Fibroblast of lung (primary cell): Measurements from ENCODE around the gene CSNK2A1. TPM values are rescaled to one million over a fixed set of nuclear protein-coding genes. Genes with fewer than 3 reads are reported as not detected.

Experiments
- DNase-seq, 2 donors: peaks; one replicate each; pipeline versions ENCODE4 v3.0.0 to v3.0.0-alpha.2; 2010; ENCODE audit warnings: low read depth in 2 of 2
- H2AFZ ChIP-seq: 2 replicates; pipeline ENCODE4 v1.5.1; 2012; ENCODE audit warnings: low read length, control low read depth, inconsistent platforms
- H3K27ac ChIP-seq: 2 replicates; pipeline ENCODE4 v1.5.1; 2011; ENCODE audit warnings: low read length, control low read depth; ENCODE audit not compliant: insufficient read depth
- H3K27me3 ChIP-seq: 2 replicates; pipeline ENCODE4 v1.5.1; 2011; ENCODE audit warnings: mild to moderate bottlenecking, low read length; ENCODE audit not compliant: control insufficient read depth, insufficient read depth
- H3K36me3 ChIP-seq: 2 replicates; pipeline ENCODE4 v1.5.1; 2011; ENCODE audit warnings: low read length; ENCODE audit not compliant: control insufficient read depth, insufficient read depth
- H3K4me1 ChIP-seq: 2 replicates; pipeline ENCODE4 v1.5.1; 2011; ENCODE audit warnings: low read length; ENCODE audit not compliant: control insufficient read depth, insufficient read depth; ENCODE audit errors: extremely low read depth
- H3K4me2 ChIP-seq: 2 replicates; pipeline ENCODE4 v1.5.1; 2011; ENCODE audit warnings: low read length, control low read depth; ENCODE audit not compliant: insufficient read depth; ENCODE audit errors: extremely low read depth
- H3K4me3 ChIP-seq, 4 experiments: fragments of 200-600 bp in 1 of 4; sonication (generic) in 1 of 4; replicated peaks in 1 of 4; 2 replicates each; pipeline ENCODE4 v1.5.1; 2011 to 2016; ENCODE audit warnings: low read length in 4 of 4, low read depth in 3 of 4, mild to moderate bottlenecking in 3 of 4, control low read depth in 2 of 4, inconsistent platforms in 1 of 4, mixed read lengths in 1 of 4; ENCODE audit not compliant: insufficient read depth in 1 of 4; ENCODE audit errors: control extremely low read depth in 1 of 4
- H3K79me2 ChIP-seq: 2 replicates; pipeline ENCODE4 v1.5.1; 2012; ENCODE audit warnings: mild to moderate bottlenecking, low read length, inconsistent platforms; ENCODE audit not compliant: control insufficient read depth, insufficient read depth
- H3K9ac ChIP-seq: 2 replicates; pipeline ENCODE4 v1.5.1; 2011; ENCODE audit warnings: mild to moderate bottlenecking, low read length, control low read depth; ENCODE audit not compliant: insufficient read depth
- H3K9me3 ChIP-seq: 2 replicates; pipeline ENCODE4 v1.5.1; 2012; ENCODE audit warnings: low read depth, low read length; ENCODE audit not compliant: control insufficient read depth, insufficient read depth
- H4K20me1 ChIP-seq: 2 replicates; pipeline ENCODE4 v1.5.1; 2011; ENCODE audit warnings: low read length; ENCODE audit not compliant: control insufficient read depth, insufficient read depth; ENCODE audit errors: extremely low read depth
- EZH2 ChIP-seq: IDR thresholded peaks from 2 replicates; pipeline ENCODE4 v1.5.1; 2012; ENCODE audit warnings: low read length, control low read depth, mild to moderate bottlenecking; ENCODE audit errors: missing control alignments
- polyA plus RNA-seq, 2 donors: library from polyadenylated mRNA; depleted of rRNA in 1 of 2; stranded (reverse) in 1 of 2; unstranded in 1 of 2; fragments of >200 nt; gene quantifications; 2 replicates each; pipeline ENCODE4 v1.2.1, GENCODE V29; 2011 to 2012; ENCODE audit warnings: missing spikeins in 1 of 2
- total RNA-seq: library from RNA; depleted of rRNA; stranded (reverse); fragments of >200 nt; gene quantifications from 2 replicates; pipeline ENCODE4 v1.2.1, GENCODE V29; 2014
- TF ChIP-seq, protein P1 (sequence below), 2 donors: IDR thresholded peaks in 1 of 2; conservative IDR thresholded peaks in 1 of 2; 1 replicate in 1 of 2; 2 replicates in 1 of 2; pipeline ENCODE4 v1.5.1; 2011 to 2012; ENCODE audit warnings: low read length in 2 of 2, control low read depth in 1 of 2, inconsistent platforms in 1 of 2, low read depth in 1 of 2, mild to moderate bottlenecking in 1 of 2

The CSNK2A1 gene
- total and polyA plus RNA-seq, 2 donors (not counting 1 experiment from before 2014, with no cell fraction given): 120 to 124 TPM

DNA sequence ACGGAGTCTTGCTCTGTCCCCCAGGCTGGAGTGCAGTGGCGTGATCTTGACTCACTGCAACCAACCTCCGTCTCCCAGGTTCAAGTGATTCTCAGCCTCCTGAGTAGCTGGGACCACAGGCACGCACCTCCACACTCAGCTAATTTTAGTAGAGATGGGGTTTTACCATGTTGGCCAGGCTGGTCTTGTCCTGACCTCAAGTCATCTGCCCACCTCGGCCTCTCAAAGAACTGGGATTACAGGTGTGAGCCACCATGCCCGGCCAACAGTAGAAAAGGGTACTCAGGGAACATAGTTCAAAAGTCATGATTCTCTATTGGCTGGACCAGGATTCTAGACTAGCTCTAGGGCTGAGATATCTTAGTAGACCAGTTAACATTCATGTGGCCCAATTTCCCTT, 5.6 kb downstream of the CSNK2A1 start:
- H3K79me2 ChIP-seq: peaks cover 99% of the 10 kb centered on the region
- H3K4me1 ChIP-seq: peaks cover 2% of the 10 kb centered on the region
- no peak overlapping the region for H3K9ac ChIP-seq
- H3K4me3 ChIP-seq: no peak overlapping the region
- no peak overlapping the region for H3K4me2 ChIP-seq
- H3K9me3 ChIP-seq: no peaks in the 10 kb centered on the region
- peaks cover 3% of the 10 kb centered on the region for H3K36me3 ChIP-seq
- no peak for TF ChIP-seq EZH2
- TF ChIP-seq, protein P1, sequence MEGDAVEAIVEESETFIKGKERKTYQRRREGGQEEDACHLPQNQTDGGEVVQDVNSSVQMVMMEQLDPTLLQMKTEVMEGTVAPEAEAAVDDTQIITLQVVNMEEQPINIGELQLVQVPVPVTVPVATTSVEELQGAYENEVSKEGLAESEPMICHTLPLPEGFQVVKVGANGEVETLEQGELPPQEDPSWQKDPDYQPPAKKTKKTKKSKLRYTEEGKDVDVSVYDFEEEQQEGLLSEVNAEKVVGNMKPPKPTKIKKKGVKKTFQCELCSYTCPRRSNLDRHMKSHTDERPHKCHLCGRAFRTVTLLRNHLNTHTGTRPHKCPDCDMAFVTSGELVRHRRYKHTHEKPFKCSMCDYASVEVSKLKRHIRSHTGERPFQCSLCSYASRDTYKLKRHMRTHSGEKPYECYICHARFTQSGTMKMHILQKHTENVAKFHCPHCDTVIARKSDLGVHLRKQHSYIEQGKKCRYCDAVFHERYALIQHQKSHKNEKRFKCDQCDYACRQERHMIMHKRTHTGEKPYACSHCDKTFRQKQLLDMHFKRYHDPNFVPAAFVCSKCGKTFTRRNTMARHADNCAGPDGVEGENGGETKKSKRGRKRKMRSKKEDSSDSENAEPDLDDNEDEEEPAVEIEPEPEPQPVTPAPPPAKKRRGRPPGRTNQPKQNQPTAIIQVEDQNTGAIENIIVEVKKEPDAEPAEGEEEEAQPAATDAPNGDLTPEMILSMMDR (conservative IDR thresholded peaks at IDR 0.05 in 1 of 2, IDR thresholded peaks at IDR 0.05 in 1 of 2; ENCODE audit: low read depth in 1 of 2, low read length in 2 of 2): no peak
- H2AFZ ChIP-seq: no peak overlapping the region
- H3K27ac ChIP-seq: no peak overlapping the region
- DNase-seq: no peak
- H3K27me3 ChIP-seq: no peaks in the 10 kb centered on the region
- H4K20me1 ChIP-seq: peaks cover 6% of the 10 kb centered on the region

DNA sequence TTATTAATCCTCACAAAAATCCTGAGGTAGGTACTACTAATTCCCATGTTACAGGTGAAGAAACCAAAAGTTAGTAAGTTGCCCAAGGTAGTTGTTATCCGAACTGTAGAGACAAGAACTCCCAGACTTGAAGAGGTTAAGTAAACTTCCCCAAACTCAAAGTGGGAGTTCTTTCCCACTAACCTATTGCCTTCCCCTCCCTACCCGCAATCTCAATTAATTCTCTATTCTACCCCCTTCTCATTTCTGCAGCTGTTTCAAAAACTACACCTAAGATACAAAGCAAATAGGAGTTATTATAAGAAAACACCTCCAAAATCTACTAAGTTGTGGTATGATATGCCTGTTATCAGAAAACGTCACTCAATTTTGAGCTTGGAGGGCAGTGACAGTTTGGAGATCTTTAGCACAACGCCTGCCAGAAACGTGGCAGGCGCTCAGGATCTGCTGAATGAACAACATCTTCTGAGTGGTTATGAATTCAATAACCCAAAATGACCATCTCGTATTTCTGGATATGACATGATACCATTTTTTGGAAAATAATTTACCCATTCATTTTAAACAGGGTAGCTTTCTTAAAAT, 7.1 kb downstream of the CSNK2A1 start:
- peaks cover 7% of the 10 kb centered on the region for H4K20me1 ChIP-seq
- H3K9ac ChIP-seq: no peak overlapping the region
- peaks cover 3% of the 10 kb centered on the region for H3K36me3 ChIP-seq
- no peaks in the 10 kb centered on the region for H3K9me3 ChIP-seq
- H3K4me2 ChIP-seq: no peak overlapping the region
- H3K4me1 ChIP-seq: peaks cover 2% of the 10 kb centered on the region
- no peak for DNase-seq
- H3K27ac ChIP-seq: no peak overlapping the region
- TF ChIP-seq, protein P1 (conservative IDR thresholded peaks at IDR 0.05 in 1 of 2, IDR thresholded peaks at IDR 0.05 in 1 of 2; ENCODE audit: low read depth in 1 of 2, low read length in 2 of 2): no peak
- no peak for TF ChIP-seq EZH2
- H3K79me2 ChIP-seq: peaks cover 98% of the 10 kb centered on the region
- H3K4me3 ChIP-seq: no peak overlapping the region
- H2AFZ ChIP-seq: no peak overlapping the region
- H3K27me3 ChIP-seq: no peaks in the 10 kb centered on the region

DNA sequence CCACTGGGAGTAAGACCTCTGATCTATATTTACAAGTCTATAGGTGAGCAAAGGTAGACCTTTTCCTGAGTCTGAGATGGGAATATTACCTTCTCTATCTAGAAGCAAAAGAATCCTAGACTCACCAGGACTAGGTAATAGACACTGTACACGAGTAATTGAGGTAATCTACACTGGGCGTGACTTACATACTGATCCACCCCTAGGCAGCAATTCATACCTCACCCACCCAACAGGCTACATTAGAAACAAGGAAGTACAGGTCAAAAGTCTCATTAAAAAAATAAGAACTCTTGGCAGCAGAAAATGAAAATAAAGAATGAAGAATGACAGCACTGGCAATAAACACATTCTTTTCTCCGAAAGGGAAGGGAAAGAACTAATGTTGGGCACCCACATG, 7.6 kb downstream of the CSNK2A1 start:
- no peak for TF ChIP-seq EZH2
- TF ChIP-seq, protein P1 (conservative IDR thresholded peaks at IDR 0.05 in 1 of 2, IDR thresholded peaks at IDR 0.05 in 1 of 2; ENCODE audit: low read depth in 1 of 2, low read length in 2 of 2): no peak

More for the DNA sequence above, 7.6 kb downstream of the CSNK2A1 start:
- no peak overlapping the region for H3K9ac ChIP-seq
- H4K20me1 ChIP-seq: peaks cover 9% of the 10 kb centered on the region
- H2AFZ ChIP-seq: no peak overlapping the region
- H3K4me2 ChIP-seq: no peak overlapping the region
- no peaks in the 10 kb centered on the region for H3K27me3 ChIP-seq
- H3K4me1 ChIP-seq: peaks cover 2% of the 10 kb centered on the region
- H3K36me3 ChIP-seq: peaks cover 3% of the 10 kb centered on the region
- H3K79me2 ChIP-seq: peaks cover 97% of the 10 kb centered on the region
- no peak overlapping the region for H3K4me3 ChIP-seq
- DNase-seq: peak in 1 of 2 donors; percentile 33
- no peak overlapping the region for H3K27ac ChIP-seq
- no peaks in the 10 kb centered on the region for H3K9me3 ChIP-seq
